Spleen (tissue), 7 donors: Measurements from ENCODE around the gene DCLRE1A.

Source experiments
- POLR2A ChIP-seq, 3 donors: fragments of 450-650 bp; IDR thresholded peaks; one replicate each; pipeline ENCODE4 v1.5.1; 2017; ENCODE audit warnings: antibody characterized with exemption in 3 of 3, mild to moderate bottlenecking in 1 of 3
- POLR2AphosphoS5 ChIP-seq, 3 donors: sonication (generic); formaldehyde crosslinking; IDR thresholded peaks; one replicate each; pipeline ENCODE4 v1.5.1; 2017; ENCODE audit warnings: antibody characterized with exemption in 3 of 3
- TF ChIP-seq, protein P1 (sequence below), 11 experiments: fragments of 200-600 bp in 7 of 11; fragments of 450-650 bp in 4 of 11; sonication (generic) in 4 of 11; IDR thresholded peaks in 8 of 11; conservative IDR thresholded peaks in 3 of 11; 1 replicate in 7 of 11; 2 replicates in 4 of 11; pipeline versions ENCODE4 v1.4.0 to v1.8.0; 2016 to 2021; ENCODE audit warnings: antibody characterized with exemption in 11 of 11, inconsistent platforms in 4 of 11, mild to moderate bottlenecking in 1 of 11
- donor health status: DM: no; HTN: no; CAD: no; lungs with moderate emphysema.
- donor health status: DM: no; HTN: no; CAD: no.
- donor health status: DM: no; HTN: no; CAD: no.

DNA sequence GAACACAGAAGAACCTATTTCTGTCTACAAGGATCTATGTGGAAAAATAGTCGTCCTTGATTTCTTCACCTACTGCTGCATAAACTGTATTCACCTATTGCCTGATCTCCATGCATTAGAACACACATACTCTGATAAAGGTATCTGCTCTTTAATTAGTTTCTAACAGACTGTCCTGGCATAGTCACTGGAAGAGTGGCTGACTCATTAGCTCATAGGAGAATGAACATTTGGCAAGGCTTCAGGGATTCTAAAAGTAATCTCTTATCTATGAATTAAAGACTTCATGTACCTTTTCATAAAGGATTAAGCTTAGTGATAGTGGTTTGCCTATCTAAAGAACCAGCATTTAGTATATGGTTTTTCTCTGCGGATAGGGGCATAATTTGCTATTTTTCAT is 4.7 kb upstream of the DCLRE1A start:
- TF ChIP-seq, protein P1, sequence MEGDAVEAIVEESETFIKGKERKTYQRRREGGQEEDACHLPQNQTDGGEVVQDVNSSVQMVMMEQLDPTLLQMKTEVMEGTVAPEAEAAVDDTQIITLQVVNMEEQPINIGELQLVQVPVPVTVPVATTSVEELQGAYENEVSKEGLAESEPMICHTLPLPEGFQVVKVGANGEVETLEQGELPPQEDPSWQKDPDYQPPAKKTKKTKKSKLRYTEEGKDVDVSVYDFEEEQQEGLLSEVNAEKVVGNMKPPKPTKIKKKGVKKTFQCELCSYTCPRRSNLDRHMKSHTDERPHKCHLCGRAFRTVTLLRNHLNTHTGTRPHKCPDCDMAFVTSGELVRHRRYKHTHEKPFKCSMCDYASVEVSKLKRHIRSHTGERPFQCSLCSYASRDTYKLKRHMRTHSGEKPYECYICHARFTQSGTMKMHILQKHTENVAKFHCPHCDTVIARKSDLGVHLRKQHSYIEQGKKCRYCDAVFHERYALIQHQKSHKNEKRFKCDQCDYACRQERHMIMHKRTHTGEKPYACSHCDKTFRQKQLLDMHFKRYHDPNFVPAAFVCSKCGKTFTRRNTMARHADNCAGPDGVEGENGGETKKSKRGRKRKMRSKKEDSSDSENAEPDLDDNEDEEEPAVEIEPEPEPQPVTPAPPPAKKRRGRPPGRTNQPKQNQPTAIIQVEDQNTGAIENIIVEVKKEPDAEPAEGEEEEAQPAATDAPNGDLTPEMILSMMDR (IDR thresholded peaks at IDR 0.05 in 8 of 11, conservative IDR thresholded peaks at IDR 0.05 in 3 of 11): no peak
- TF ChIP-seq POLR2AphosphoS5 (IDR thresholded peaks at IDR 0.05) (no peak), POLR2A (IDR thresholded peaks at IDR 0.05) (no peak)
